Measurements from ENCODE around the gene RASSF3. TPM values are rescaled to one million over a fixed set of nuclear protein-coding genes. Genes with fewer than 3 reads are reported as not detected.

RASSF3 gene
- total and polyA plus RNA-seq, 2 of the 13 experiments (the other 11 are each of a cell fraction or from before 2014, with no cell fraction given): 15.5 to 16.0 TPM

- POLR2A ChIA-PET: no interaction called here
- H3K9me3 ChIP-seq (ENCODE audit: low read length): no peaks in the 10 kb centered on the region
- CTCF ChIA-PET (ENCODE audit: low intra/inter-chr PET ratio, low total read pairs): no interaction called here
- H3K79me2 ChIP-seq (ENCODE audit: insufficient read depth, low read length): no peaks in the 10 kb centered on the region
- DNase-seq (ENCODE audit: low spot score): no peak
- H4K20me1 ChIP-seq (ENCODE audit: insufficient read depth, low read length): no peaks in the 10 kb centered on the region
- no peak overlapping the region for H3K4me2 ChIP-seq (ENCODE audit: low read depth, low read length)
- H3K4me1 ChIP-seq (ENCODE audit: insufficient read depth, low read length): peaks cover 16% of the 10 kb centered on the region
- H3K9ac ChIP-seq (ENCODE audit: insufficient read depth, low read depth, low read length): no peak overlapping the region
- ATAC-seq: no peak
- H3K4me3 ChIP-seq (replicated peaks in 1 of 3; ENCODE audit: insufficient read depth in 1 of 3, low read depth in 2 of 3, low read length in 3 of 3): no peak overlapping the region
- peaks cover 0 to 7% of the 10 kb centered on the region in 2 experiments; a peak in 2 of 5 replicates for H3K27me3 ChIP-seq (ENCODE audit: control insufficient read depth in 1 of 2, insufficient read depth in 2 of 2, low read length in 2 of 2)
- intact Hi-C loops (cut with micrococcal nuclease; ENCODE audit: unreplicated experiment) (no loop called here), in situ Hi-C loops (cut with HindIII; ENCODE audit: extremely low pct_ligation_motif_present, low pct_unique_long_range_greater_than_20kb) (no loop called here)
- FAIRE-seq: no peak
- no TSS peak for BruUV-seq (replicated peaks)
- H2AFZ ChIP-seq (ENCODE audit: low read length): no peak overlapping the region
- no peak overlapping the region for H3K27ac ChIP-seq (ENCODE audit: extremely low read length, insufficient read depth, low read length)
- WGBS (ENCODE audit: low lambda C conversion rate): 48% methylated on average over 3 of the region's 3 CpGs
- no peaks in the 10 kb centered on the region for H3K36me3 ChIP-seq (replicated peaks in 1 of 2; ENCODE audit: control insufficient read depth in 1 of 2, insufficient read depth in 2 of 2, low read length in 2 of 2)
- TF ChIP-seq ZNF703 (CRISPR knock-in tag; IDR thresholded peaks at IDR 0.05; ENCODE audit: borderline replicate concordance) (no peak), ZNF773 (CRISPR knock-in tag; IDR thresholded peaks at IDR 0.05; ENCODE audit: borderline replicate concordance) (no peak), ZNF510 (CRISPR knock-in tag; IDR thresholded peaks at IDR 0.05; ENCODE audit: low read depth) (no peak), ZNF496 (CRISPR knock-in tag; IDR thresholded peaks at IDR 0.05; ENCODE audit: insufficient replicate concordance) (no peak), ZNF18 (CRISPR knock-in tag; IDR thresholded peaks at IDR 0.05; ENCODE audit: insufficient replicate concordance) (no peak), ERF (CRISPR knock-in tag; IDR thresholded peaks at IDR 0.05) (no peak), IKZF4 (CRISPR knock-in tag; IDR thresholded peaks at IDR 0.05; ENCODE audit: borderline replicate concordance, low read depth, not compliant biosample characterization) (no peak), ZNF720 (CRISPR knock-in tag; IDR thresholded peaks at IDR 0.05) (no peak), PREB (CRISPR knock-in tag; IDR thresholded peaks at IDR 0.05) (no peak), RBM22 (optimal IDR thresholded peaks at IDR 0.05; ENCODE audit: low read length) (no peak), BORCS8-MEF2B (CRISPR knock-in tag; IDR thresholded peaks at IDR 0.05) (no peak), RCOR2 (CRISPR knock-in tag; IDR thresholded peaks at IDR 0.05) (no peak), ZNF138 (CRISPR knock-in tag; IDR thresholded peaks at IDR 0.05; ENCODE audit: low read depth) (no peak)
- TF ChIP-seq, protein P1, sequence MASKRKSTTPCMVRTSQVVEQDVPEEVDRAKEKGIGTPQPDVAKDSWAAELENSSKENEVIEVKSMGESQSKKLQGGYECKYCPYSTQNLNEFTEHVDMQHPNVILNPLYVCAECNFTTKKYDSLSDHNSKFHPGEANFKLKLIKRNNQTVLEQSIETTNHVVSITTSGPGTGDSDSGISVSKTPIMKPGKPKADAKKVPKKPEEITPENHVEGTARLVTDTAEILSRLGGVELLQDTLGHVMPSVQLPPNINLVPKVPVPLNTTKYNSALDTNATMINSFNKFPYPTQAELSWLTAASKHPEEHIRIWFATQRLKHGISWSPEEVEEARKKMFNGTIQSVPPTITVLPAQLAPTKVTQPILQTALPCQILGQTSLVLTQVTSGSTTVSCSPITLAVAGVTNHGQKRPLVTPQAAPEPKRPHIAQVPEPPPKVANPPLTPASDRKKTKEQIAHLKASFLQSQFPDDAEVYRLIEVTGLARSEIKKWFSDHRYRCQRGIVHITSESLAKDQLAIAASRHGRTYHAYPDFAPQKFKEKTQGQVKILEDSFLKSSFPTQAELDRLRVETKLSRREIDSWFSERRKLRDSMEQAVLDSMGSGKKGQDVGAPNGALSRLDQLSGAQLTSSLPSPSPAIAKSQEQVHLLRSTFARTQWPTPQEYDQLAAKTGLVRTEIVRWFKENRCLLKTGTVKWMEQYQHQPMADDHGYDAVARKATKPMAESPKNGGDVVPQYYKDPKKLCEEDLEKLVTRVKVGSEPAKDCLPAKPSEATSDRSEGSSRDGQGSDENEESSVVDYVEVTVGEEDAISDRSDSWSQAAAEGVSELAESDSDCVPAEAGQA (IDR thresholded peaks at IDR 0.05; ENCODE audit: low read depth): no peak
- TF ChIP-seq, protein P1 (CRISPR knock-in tag; IDR thresholded peaks at IDR 0.05; ENCODE audit: borderline replicate concordance): no peak
- TF ChIP-seq, protein P2, sequence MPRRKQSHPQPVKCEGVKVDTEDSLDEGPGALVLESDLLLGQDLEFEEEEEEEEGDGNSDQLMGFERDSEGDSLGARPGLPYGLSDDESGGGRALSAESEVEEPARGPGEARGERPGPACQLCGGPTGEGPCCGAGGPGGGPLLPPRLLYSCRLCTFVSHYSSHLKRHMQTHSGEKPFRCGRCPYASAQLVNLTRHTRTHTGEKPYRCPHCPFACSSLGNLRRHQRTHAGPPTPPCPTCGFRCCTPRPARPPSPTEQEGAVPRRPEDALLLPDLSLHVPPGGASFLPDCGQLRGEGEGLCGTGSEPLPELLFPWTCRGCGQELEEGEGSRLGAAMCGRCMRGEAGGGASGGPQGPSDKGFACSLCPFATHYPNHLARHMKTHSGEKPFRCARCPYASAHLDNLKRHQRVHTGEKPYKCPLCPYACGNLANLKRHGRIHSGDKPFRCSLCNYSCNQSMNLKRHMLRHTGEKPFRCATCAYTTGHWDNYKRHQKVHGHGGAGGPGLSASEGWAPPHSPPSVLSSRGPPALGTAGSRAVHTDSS (CRISPR knock-in tag; conservative IDR thresholded peaks at IDR 0.05): no peak
These were observed 27.4 kb upstream of the RASSF3 start for GRCh38 chr12:64582862-64583261.

Data from HepG2 (cell line).